Measurements from ENCODE around the gene CPXM1. TPM values are rescaled to one million over a fixed set of nuclear protein-coding genes. Genes with fewer than 3 reads are reported as not detected.

The CPXM1 gene
- total and polyA plus RNA-seq, 9 of the 15 experiments (the other 6 are each of a cell fraction or from before 2014, with no cell fraction given): 0.04 to 1.1 (median 0.37) TPM; not detected in 2

DNA sequence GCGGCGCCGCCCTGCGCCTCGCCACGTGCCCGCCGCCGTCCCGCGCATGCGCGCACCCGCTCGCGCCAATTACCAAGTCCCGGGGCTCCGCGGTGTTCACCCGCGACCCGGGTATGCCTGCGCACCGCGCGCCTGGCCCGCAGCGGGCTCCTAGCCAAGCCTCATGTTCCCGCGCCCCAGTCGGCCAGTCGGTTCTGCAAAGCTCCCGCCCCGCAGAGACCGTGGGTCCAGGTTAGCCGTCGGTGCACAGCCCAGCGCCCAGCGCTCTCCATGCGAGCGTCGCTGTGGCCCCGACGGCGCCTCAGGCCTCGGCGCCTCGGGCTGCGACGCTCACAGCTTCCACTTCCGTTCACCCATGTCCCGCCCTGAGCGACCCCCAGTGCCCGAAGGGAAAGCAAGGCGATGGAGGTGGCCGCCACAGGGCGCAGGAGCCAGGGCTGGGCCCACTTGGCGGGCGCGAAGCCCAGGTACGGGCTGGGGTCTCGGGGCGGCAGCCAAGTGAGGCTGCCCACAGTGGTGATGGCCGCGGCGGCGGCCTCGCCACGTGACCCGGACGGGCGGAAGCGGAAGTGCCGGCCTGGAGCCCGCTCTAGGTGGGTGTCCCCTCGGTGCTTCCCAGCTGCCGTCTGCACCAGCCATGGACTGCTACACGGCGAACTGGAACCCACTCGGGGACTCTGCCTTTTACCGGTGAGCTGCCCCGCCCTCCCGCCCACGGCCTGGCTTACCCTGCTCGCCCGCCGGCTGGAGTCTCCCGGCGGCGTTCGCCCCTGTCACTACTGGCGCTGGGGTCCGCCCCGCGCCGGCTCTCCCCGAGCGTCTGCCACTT, 39.9 kb upstream of the CPXM1 start, which contains the start of the genes PCED1A and VPS16 (continued):
- no peak for TF ChIP-seq HOMEZ (CRISPR knock-in tag; IDR thresholded peaks at IDR 0.05)
- no peak for TF ChIP-seq ZNF280B (CRISPR knock-in tag; IDR thresholded peaks at IDR 0.05)
- TF ChIP-seq, protein P1, sequence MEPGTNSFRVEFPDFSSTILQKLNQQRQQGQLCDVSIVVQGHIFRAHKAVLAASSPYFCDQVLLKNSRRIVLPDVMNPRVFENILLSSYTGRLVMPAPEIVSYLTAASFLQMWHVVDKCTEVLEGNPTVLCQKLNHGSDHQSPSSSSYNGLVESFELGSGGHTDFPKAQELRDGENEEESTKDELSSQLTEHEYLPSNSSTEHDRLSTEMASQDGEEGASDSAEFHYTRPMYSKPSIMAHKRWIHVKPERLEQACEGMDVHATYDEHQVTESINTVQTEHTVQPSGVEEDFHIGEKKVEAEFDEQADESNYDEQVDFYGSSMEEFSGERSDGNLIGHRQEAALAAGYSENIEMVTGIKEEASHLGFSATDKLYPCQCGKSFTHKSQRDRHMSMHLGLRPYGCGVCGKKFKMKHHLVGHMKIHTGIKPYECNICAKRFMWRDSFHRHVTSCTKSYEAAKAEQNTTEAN (CRISPR knock-in tag; IDR thresholded peaks at IDR 0.05): 0 out of 2 replicates have a peak, but pooled peaks have one; percentile 24
- no peak for TF ChIP-seq PML (IDR thresholded peaks at IDR 0.05; ENCODE audit: low read length)
- no peak for TF ChIP-seq ZNF407 (IDR thresholded peaks at IDR 0.05; ENCODE audit: low read depth)
- no peak for TF ChIP-seq ZNF12 (CRISPR knock-in tag; IDR thresholded peaks at IDR 0.05)
- TF ChIP-seq TRIM28 (IDR thresholded peaks at IDR 0.05): no peak
- no peak for TF ChIP-seq ZNF436 (CRISPR knock-in tag; IDR thresholded peaks at IDR 0.05)
- no peak for TF ChIP-seq IFI16 (CRISPR knock-in tag; IDR thresholded peaks at IDR 0.05)
- TF ChIP-seq ZSCAN29 (IDR thresholded peaks at IDR 0.05): no peak
- no peak for TF ChIP-seq THAP7 (CRISPR knock-in tag; IDR thresholded peaks at IDR 0.05)
- TF ChIP-seq ZBTB8A (IDR thresholded peaks at IDR 0.05; ENCODE audit: partially characterized antibody): no peak

Measured in K562 (cell line).